Left lung (tissue), 10 donors: ENCODE results near the gene DLG1. TPM values are rescaled to one million over a fixed set of nuclear protein-coding genes. Genes with fewer than 3 reads are reported as not detected.

Experiments used
- ATAC-seq: fragments of 200-7000 bp; cut with Tn5 transposase; one replicate; pipeline ENCODE4 v1.9.1; 2020; ENCODE audit warnings: moderate library complexity
- DNase-seq, 4 donors: peaks; one replicate each; pipeline ENCODE4 v3.0.0-alpha.2; 2013 to 2020
- H3K27ac ChIP-seq, 2 donors: fragments of 200-600 bp; sonication (generic) in 1 of 2; one replicate each; pipeline versions ENCODE4 v1.5.0 to v1.8.0; 2020 to 2021
- H3K27me3 ChIP-seq, 2 donors: fragments of 200-600 bp; sonication (generic) in 1 of 2; one replicate each; pipeline versions ENCODE4 v1.5.0 to v1.8.0; 2020 to 2021
- H3K36me3 ChIP-seq, 2 donors: fragments of 200-600 bp; sonication (generic) in 1 of 2; one replicate each; pipeline versions ENCODE4 v1.5.0 to v1.8.0; 2020 to 2021
- H3K4me1 ChIP-seq, 2 donors: fragments of 200-600 bp; one replicate each; pipeline ENCODE4 v1.8.0; 2021
- H3K4me3 ChIP-seq, 2 donors: fragments of 200-600 bp; sonication (generic) in 1 of 2; one replicate each; pipeline versions ENCODE4 v1.5.0 to v1.8.0; 2020 to 2021; ENCODE audit warnings: mild to moderate bottlenecking in 1 of 2
- H3K9me3 ChIP-seq, 2 donors: fragments of 200-600 bp; sonication (generic) in 1 of 2; one replicate each; pipeline versions ENCODE4 v1.5.0 to v1.8.0; 2020 to 2021
- intact Hi-C, 2 donors: fragments of 100-400 bp; cut with DNase I; formaldehyde crosslinking; loops; one replicate each; pipeline versions ENCODE4 v1.11.2 to v1.14.2; 2022
- polyA plus RNA-seq, 6 donors: library from polyadenylated mRNA; unstranded; fragments of 120-200 nt; gene quantifications; one replicate each; pipeline ENCODE4 v1.2.1, GENCODE V29; 2013; ENCODE audit not compliant: insufficient read length in 6 of 6
- total RNA-seq, 2 donors: library from RNA; stranded (reverse); fragmentation: NEBNext Ultra II Directional; extraction: Animal tissue kit (Norgen Biotek cat#: 25700); gene quantifications; one replicate each; pipeline ENCODE4 v1.2.1, GENCODE V29; 2021
- TF ChIP-seq, protein P1 (sequence below), 2 donors: fragments of 200-600 bp; sonication (generic) in 1 of 2; IDR thresholded peaks; one replicate each; pipeline versions ENCODE4 v1.5.0 to v1.8.0; 2021; ENCODE audit warnings: antibody characterized with exemption in 2 of 2
- donor health status: DM: no; HTN: yes; CAD: no.
- donor health status: DM: no; HTN: no; CAD: no.

Gene DLG1
- total and polyA plus RNA-seq, 8 donors = 71.0 to 89.9 (median 83.2) TPM

DNA sequence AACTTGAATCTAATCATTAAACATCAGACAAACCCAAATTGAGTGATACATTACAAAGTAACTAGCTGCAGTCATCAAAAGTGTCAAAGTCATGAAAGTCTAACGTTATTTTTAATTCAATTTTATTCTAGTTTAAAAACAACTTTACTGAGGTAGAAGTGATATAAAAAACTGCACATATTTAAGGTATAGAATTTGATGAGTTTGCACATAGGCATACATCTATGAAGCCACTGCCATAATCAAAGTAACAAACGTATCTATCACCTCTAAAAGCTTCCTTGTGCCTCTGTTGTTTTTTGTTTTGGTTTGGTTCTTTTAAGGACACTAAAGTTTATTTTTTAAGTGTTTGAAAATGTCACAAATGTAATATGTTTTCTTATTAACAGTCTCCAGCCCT, 130.9 kb downstream of the DLG1 start:
- intact Hi-C loops = no loop called here
- no peak for DNase-seq
- TF ChIP-seq, protein P1, sequence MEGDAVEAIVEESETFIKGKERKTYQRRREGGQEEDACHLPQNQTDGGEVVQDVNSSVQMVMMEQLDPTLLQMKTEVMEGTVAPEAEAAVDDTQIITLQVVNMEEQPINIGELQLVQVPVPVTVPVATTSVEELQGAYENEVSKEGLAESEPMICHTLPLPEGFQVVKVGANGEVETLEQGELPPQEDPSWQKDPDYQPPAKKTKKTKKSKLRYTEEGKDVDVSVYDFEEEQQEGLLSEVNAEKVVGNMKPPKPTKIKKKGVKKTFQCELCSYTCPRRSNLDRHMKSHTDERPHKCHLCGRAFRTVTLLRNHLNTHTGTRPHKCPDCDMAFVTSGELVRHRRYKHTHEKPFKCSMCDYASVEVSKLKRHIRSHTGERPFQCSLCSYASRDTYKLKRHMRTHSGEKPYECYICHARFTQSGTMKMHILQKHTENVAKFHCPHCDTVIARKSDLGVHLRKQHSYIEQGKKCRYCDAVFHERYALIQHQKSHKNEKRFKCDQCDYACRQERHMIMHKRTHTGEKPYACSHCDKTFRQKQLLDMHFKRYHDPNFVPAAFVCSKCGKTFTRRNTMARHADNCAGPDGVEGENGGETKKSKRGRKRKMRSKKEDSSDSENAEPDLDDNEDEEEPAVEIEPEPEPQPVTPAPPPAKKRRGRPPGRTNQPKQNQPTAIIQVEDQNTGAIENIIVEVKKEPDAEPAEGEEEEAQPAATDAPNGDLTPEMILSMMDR (IDR thresholded peaks at IDR 0.05) = no peak
- Histone ChIP-seq H3K27ac (no peak overlapping the region), H3K36me3 (peaks cover 0 to 4% of the 10 kb centered on the region in 2 donors), H3K4me1 (peaks cover 0 to 3% of the 10 kb centered on the region in 2 donors), H3K4me3 (no peak overlapping the region), H3K9me3 (no peaks in the 10 kb centered on the region), H3K27me3 (no peaks in the 10 kb centered on the region)
- ATAC-seq = no peak

DNA sequence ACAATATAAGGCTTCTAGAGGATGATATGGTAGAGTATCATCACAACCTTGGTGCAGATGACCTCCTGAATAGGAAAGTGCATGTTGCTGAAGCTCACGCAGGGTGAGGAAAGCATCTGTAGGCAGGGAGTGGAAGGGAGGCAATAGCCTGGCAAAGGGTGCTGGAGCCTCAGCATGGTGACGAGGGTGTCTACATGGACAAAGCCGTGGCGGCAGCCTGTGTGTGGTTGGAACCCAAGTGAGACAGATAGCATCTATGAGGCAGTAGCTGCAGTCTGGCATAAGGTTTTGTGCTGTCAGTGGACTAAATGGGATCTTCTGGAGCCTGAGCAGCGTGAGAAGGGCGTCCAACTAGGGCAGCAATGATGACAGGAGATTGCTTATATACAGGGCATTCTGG, 132.5 kb downstream of the DLG1 start:
- Histone ChIP-seq H3K27me3 (no peaks in the 10 kb centered on the region), H3K9me3 (no peaks in the 10 kb centered on the region), H3K4me1 (no peaks in the 10 kb centered on the region), H3K27ac (no peak overlapping the region), H3K36me3 (peaks cover 0 to 4% of the 10 kb centered on the region in 2 donors), H3K4me3 (no peak overlapping the region)
- ATAC-seq (no peak), DNase-seq (no peak)
- intact Hi-C loops = no loop called here
- TF ChIP-seq, protein P1 (IDR thresholded peaks at IDR 0.05) = no peak

DNA sequence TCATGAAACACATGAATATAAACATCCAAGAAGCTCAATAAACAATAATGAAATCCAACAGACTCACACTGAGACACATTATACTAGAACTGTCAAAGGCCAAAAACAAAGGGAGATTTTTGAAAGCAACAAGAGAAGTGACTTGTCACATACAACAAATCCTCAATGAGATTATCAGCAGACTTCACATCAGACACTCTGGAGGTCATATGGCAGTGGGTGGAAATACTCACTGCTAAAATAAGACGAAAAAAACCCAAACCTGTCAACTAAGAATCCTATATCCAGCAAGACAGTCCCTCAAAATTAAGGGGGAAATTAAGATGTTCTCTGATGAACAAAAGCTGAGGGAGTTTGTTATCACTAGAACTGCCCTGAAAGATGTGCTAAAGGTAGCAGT, 143.4 kb downstream of the DLG1 start:
- Histone ChIP-seq H3K36me3 (no peaks in the 10 kb centered on the region), H3K4me1 (peaks cover 8 to 16% of the 10 kb centered on the region in 2 donors), H3K9me3 (peaks cover 0 to 31% of the 10 kb centered on the region in 2 donors), H3K4me3 (no peak overlapping the region), H3K27me3 (no peaks in the 10 kb centered on the region), H3K27ac (no peak overlapping the region)
- TF ChIP-seq, protein P1 (IDR thresholded peaks at IDR 0.05) = no peak
- ATAC-seq (no peak), DNase-seq (no peak)
- intact Hi-C loops = no loop called here

DNA sequence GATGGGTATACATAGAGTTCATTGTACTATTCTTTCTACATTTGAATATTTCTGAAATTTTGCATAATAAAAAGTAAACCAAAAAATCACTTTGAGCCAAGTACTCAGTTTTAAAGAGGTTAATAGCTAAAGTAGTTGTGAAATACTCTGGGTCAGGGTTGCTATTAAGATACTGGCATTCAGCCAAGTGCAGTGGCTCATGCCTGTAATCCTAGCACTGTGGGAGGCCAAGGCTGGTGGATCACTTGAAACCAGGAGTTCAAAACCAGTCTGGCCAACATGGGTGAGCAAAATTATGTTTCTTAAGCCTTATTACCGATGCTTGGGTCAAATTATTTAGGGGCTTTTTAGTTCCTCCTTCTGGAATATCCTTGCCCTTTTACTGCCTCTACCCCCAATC, 146.8 kb downstream of the DLG1 start:
- Histone ChIP-seq H3K27ac (no peak overlapping the region), H3K4me1 (peaks cover 8 to 26% of the 10 kb centered on the region in 2 donors), H3K36me3 (no peaks in the 10 kb centered on the region), H3K27me3 (no peaks in the 10 kb centered on the region), H3K4me3 (no peak overlapping the region), H3K9me3 (peaks cover 0 to 21% of the 10 kb centered on the region in 2 donors)
- ATAC-seq = peak; percentile 93
- TF ChIP-seq, protein P1 (IDR thresholded peaks at IDR 0.05) = no peak
- intact Hi-C loops = no loop called here
- peak in 3 of 4 donors; percentile 24 to 59 (median 58) for DNase-seq

DNA sequence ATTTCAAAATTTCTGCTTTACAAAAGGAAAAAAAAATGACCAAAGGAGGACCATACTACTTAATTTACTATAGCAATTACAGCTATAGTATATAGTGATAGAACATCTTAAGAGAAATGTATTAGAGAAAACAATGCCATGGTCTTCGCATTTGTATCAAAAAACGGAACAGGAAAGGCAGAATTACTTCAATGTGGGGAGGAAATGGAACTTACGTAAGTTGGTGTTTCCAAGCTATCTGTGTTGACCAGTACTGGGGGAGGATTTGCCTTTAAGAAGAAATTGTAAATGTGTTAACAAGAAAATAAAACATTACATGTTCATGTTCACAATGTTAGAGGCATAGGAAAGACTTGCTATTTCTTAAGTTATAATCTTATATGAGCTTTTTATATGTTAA, 148.9 kb downstream of the DLG1 start:
- Histone ChIP-seq H3K36me3 (no peaks in the 10 kb centered on the region), H3K9me3 (peaks cover 0 to 1% of the 10 kb centered on the region in 2 donors), H3K27me3 (no peaks in the 10 kb centered on the region), H3K4me1 (peaks cover 8 to 26% of the 10 kb centered on the region in 2 donors), H3K27ac (peak overlapping the region in 1 of 2 donors; percentile 65), H3K4me3 (no peak overlapping the region)
- TF ChIP-seq, protein P1 (IDR thresholded peaks at IDR 0.05) = no peak
- DNase-seq = no peak
- ATAC-seq = no peak
- intact Hi-C loops = no loop called here
